CD4-positive, CD25-positive, alpha-beta regulatory T cell (primary cell): ENCODE measurements around the gene MRPL49. TPM values are rescaled to one million over a fixed set of nuclear protein-coding genes. Genes with fewer than 3 reads are reported as not detected.

Experiments used
- ATAC-seq, 2 donors: fragments of 150-1000 bp; cut with Tn5 transposase; one replicate each; pipeline ENCODE4 v1.10.0; 2021; ENCODE audit warnings: low read depth in 2 of 2, moderate number of reproducible peaks in 2 of 2, moderate library complexity in 1 of 2
- DNase-seq, 3 donors: peaks; one replicate each; pipeline versions ENCODE4 v3.0.0 to v3.0.0-alpha.2; 2012 to 2022; ENCODE audit warnings: mixed read lengths in 1 of 3
- H3K27ac ChIP-seq: one replicate; pipeline ENCODE4 v1.7.0; 2013; ENCODE audit warnings: mild to moderate bottlenecking, low read length; ENCODE audit not compliant: insufficient read depth, poor library complexity, severe bottlenecking
- H3K27me3 ChIP-seq: one replicate; pipeline ENCODE4 v1.7.0; 2013; ENCODE audit warnings: low read length; ENCODE audit not compliant: control insufficient read depth, insufficient read depth
- H3K36me3 ChIP-seq: one replicate; pipeline ENCODE4 v1.7.0; 2013; ENCODE audit warnings: mild to moderate bottlenecking, low read length, moderate library complexity; ENCODE audit not compliant: control insufficient read depth, insufficient read depth
- H3K4me1 ChIP-seq: 2 replicates; pipeline ENCODE4 v1.7.0; 2013; ENCODE audit warnings: mild to moderate bottlenecking, low read length; ENCODE audit not compliant: insufficient read depth, control insufficient read depth, poor library complexity, severe bottlenecking
- H3K4me3 ChIP-seq: one replicate; pipeline ENCODE4 v1.7.0; 2013; ENCODE audit warnings: low read depth, mild to moderate bottlenecking, low read length, moderate library complexity
- H3K9me3 ChIP-seq, 2 experiments: 1 replicate in 1 of 2; 2 replicates in 1 of 2; pipeline ENCODE4 v1.7.0; 2013; ENCODE audit warnings: low read length in 2 of 2, mild to moderate bottlenecking in 1 of 2, moderate library complexity in 1 of 2; ENCODE audit not compliant: control insufficient read depth in 2 of 2
- H3K27ac Mint-ChIP-seq, 3 donors: one replicate each; pipeline ENCODE4 v1.8.0; 2020 to 2022; ENCODE audit warnings: mild to moderate bottlenecking in 3 of 3, mixed read lengths in 3 of 3, moderate library complexity in 2 of 3
- H3K27me3 Mint-ChIP-seq: one replicate; pipeline ENCODE4 v1.8.0; 2022; ENCODE audit warnings: mild to moderate bottlenecking, mixed read lengths
- H3K36me3 Mint-ChIP-seq: one replicate; pipeline ENCODE4 v1.8.0; 2020; ENCODE audit warnings: mixed read lengths
- H3K4me1 Mint-ChIP-seq, 4 donors: one replicate each; pipeline ENCODE4 v1.8.0; 2020 to 2022; ENCODE audit warnings: mixed read lengths in 4 of 4, mild to moderate bottlenecking in 1 of 4
- H3K4me3 Mint-ChIP-seq, 4 donors: one replicate each; pipeline ENCODE4 v1.8.0; 2020 to 2022; ENCODE audit warnings: mild to moderate bottlenecking in 4 of 4, mixed read lengths in 4 of 4, moderate library complexity in 3 of 4
- H3K9me3 Mint-ChIP-seq, 7 donors: one replicate each; pipeline ENCODE4 v1.8.0; 2020 to 2022; ENCODE audit warnings: mixed read lengths in 7 of 7, mild to moderate bottlenecking in 3 of 7, moderate library complexity in 2 of 7
- polyA plus RNA-seq, 4 donors: library from polyadenylated mRNA; unstranded; fragments of 300-500 nt; fragmentation: Illumina TruSeq; gene quantifications; one replicate each; pipeline ENCODE4 v1.2.3, GENCODE V29; 2021
- total RNA-seq: library from RNA; stranded (reverse); gene quantifications from one replicate; pipeline ENCODE4 v1.2.3, GENCODE V29; 2022

MRPL49 gene
- total and polyA plus RNA-seq, 5 donors from 2014 or later = 47.7 to 125 (median 106) TPM

DNA sequence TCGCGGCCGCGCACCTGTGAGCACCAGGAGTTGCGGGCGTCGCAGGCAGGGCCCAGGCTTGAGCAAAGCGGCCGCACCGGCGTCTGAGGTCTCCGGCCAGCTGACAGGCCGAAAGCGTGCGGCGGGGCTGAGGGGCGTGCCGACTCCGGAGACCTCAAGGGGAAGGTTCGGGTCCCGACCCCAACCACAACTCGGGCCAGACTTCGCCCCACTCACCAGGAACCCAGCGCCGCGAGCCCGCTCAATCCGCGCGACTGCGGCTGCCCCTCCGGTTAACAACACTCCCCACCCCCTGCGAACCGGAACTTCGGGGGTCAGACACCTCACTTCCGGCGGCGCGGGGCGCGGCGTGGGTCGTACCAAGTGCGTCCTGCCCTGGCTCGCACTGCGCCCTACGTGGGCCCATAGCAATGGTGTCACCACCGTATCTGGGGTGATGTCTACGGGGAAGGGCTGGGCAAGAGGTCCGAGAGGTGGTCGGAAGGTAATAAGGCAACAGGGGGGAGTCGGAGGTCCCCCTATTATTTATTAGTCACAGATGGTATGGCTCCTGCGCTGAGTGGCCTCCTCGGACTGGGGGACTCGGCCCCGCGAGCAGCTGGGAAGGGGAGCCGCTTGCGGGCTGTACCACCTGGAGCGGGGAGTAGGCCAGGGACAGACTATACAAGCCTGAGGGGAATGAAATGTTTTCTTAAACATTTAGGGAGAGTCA is 12.3 kb downstream of the MRPL49 start, which contains the start of gene SYVN1:
SYVN1 (minus strand) TSS at position 280 of the 712 bp plus-strand sequence. CDS start 918 bp downstream, outside the sequence.
- Mint-ChIP-seq H3K4me3 (peak within 1 kb of the TSS; percentile 96 to 100 (median 98)), H3K27me3 (no peaks in the 10 kb centered on the region), H3K27ac (peak within 1 kb of the TSS; percentile 99 to 100 (median 100)), H3K4me1 (peaks cover 7 to 48% (median 23%) of the 10 kb centered on the region in 4 donors), H3K9me3 (peaks cover 0 to 2% (median 0%) of the 10 kb centered on the region in 7 donors), H3K36me3 (peaks cover 8% of the 10 kb centered on the region)
- peak; percentile 77 to 78 for ATAC-seq
- Histone ChIP-seq H3K4me1 (peaks cover 38% of the 10 kb centered on the region), H3K9me3 (no peaks in the 10 kb centered on the region), H3K4me3 (peak within 1 kb of the TSS; percentile 87), H3K36me3 (peaks cover 32% of the 10 kb centered on the region), H3K27me3 (no peaks in the 10 kb centered on the region), H3K27ac (peak within 1 kb of the TSS; percentile 99)
- peak; percentile 87 to 94 (median 94) for DNase-seq

DNA sequence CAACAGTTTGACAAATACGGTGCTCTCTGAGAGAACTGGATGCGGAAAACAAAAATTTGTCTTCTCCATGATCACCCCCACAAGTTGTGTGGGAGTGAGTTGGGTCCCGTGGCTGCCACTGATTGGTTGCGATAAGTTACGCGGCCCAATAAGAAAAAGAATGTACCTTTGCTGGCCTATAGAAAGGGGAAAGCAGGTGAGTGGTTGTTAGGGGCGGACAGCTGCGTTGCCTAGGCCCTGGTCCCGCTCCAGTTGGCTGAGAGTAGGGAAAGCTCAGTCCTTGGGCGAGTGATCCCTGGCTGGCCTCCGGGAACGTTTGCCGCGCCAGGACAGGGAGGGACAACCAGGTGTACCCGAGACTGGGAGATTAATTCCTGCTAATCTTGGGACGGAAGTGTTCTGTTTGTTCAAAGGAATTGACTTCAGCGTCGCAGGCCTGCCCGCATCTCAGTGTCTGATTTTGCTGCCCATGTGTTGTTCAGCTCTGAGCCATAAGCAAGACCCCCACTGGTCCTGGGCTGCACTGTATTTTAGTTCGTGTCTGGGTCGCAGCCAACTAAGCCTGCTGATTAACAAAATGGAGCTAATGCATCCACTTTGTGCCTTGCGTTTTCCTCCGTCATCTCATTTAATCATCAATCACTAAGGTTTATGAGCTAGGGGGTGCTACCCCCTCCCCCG is 13.0 kb downstream of the MRPL49 start:
- Histone ChIP-seq H3K27me3 (no peaks in the 10 kb centered on the region), H3K4me1 (peaks cover 38% of the 10 kb centered on the region), H3K9me3 (no peaks in the 10 kb centered on the region), H3K4me3 (peak overlapping the region; percentile 87), H3K27ac (peak overlapping the region; percentile 99), H3K36me3 (peaks cover 25% of the 10 kb centered on the region)
- H3K27ac Mint-ChIP-seq = peak overlapping the region; percentile 99 to 100 (median 100)
- peak overlapping the region; percentile 96 to 100 (median 98) for H3K4me3 Mint-ChIP-seq
- ATAC-seq (peak; percentile 88 to 90), DNase-seq (peak; percentile 82 to 97 (median 93))
- peaks cover 8% of the 10 kb centered on the region for H3K36me3 Mint-ChIP-seq
- peaks cover 2% of the 10 kb centered on the region for H3K27me3 Mint-ChIP-seq
- peaks cover 0 to 2% (median 0%) of the 10 kb centered on the region in 7 donors for H3K9me3 Mint-ChIP-seq
- H3K4me1 Mint-ChIP-seq = peaks cover 7 to 48% (median 23%) of the 10 kb centered on the region in 4 donors

DNA sequence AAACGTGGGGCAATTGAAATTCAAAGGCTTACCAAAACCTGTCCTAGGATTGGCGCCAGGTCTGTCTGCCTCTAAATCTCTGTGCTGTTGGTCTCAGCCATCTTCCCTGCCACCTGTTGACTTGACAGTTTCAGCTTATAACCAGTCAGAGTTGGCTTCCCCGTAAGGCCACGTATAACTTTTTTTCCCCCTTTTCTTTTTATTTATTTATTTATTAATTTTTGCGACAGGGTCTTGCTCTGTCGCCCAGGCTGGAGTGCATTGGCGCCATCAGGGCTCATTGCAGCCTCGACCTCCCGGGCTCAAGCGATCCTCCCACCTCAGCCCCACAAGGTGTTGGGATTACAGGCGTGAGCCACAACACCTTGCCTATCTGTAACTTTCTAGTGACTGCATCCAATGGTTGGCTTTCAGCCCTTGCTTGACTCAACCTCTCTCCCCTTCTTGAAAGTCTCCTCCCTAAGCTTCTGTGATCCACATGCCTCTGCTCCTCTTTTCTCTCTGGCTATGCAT is 13.6 kb downstream of the MRPL49 start:
- H3K27ac ChIP-seq = peak overlapping the region; percentile 99
- peaks cover 7% of the 10 kb centered on the region for H3K27me3 Mint-ChIP-seq
- peaks cover 0 to 2% (median 0%) of the 10 kb centered on the region in 7 donors for H3K9me3 Mint-ChIP-seq
- ATAC-seq (no peak), DNase-seq (no peak)
- H3K4me3 ChIP-seq = peak overlapping the region; percentile 87
- H3K27me3 ChIP-seq = peaks cover 4% of the 10 kb centered on the region
- peak overlapping the region; percentile 96 to 100 (median 98) for H3K4me3 Mint-ChIP-seq
- peak overlapping the region; percentile 99 to 100 (median 100) for H3K27ac Mint-ChIP-seq
- H3K9me3 ChIP-seq = no peaks in the 10 kb centered on the region
- peaks cover 8% of the 10 kb centered on the region for H3K36me3 Mint-ChIP-seq
- H3K4me1 Mint-ChIP-seq = peaks cover 7 to 48% (median 23%) of the 10 kb centered on the region in 4 donors
- peaks cover 19% of the 10 kb centered on the region for H3K36me3 ChIP-seq
- peaks cover 38% of the 10 kb centered on the region for H3K4me1 ChIP-seq

DNA sequence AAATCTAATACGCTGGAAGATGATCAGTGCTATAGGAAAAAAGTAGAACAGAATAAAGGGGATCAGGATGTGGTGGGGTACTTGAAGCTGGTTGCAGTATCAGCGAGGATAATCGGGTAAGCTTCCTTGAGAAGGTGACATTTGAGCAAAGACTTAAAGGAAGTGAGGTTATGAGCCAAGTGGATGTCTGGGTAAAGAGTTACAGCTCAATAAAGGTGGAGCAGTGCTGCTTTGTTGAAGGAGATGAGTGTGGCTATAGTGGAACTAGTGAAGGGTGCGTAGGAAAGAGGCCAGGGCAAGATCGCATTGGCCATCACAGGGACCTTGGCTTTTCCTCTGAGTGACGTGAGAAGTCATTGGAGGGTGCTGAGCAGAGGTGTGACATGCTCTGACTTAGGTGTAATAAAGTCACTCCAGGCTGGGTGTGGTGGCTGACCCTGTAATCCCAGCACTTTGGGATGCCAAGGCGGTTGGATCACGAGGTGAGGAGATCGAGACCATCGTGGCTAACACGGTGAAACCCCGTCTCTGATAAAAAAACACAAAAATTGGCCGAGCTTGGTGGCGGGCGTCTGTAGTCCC is 14.5 kb downstream of the MRPL49 start:
- Mint-ChIP-seq H3K4me1 (peaks cover 7 to 48% (median 23%) of the 10 kb centered on the region in 4 donors), H3K9me3 (peaks cover 0 to 2% (median 0%) of the 10 kb centered on the region in 7 donors), H3K4me3 (peak overlapping the region; percentile 73 to 96 (median 86)), H3K27me3 (peaks cover 7% of the 10 kb centered on the region), H3K36me3 (no peaks in the 10 kb centered on the region), H3K27ac (peak overlapping the region; percentile 7 to 100 (median 97))
- Histone ChIP-seq H3K27ac (peak overlapping the region; percentile 99), H3K4me1 (peaks cover 37% of the 10 kb centered on the region), H3K4me3 (no peak overlapping the region), H3K9me3 (no peaks in the 10 kb centered on the region), H3K27me3 (peaks cover 8% of the 10 kb centered on the region), H3K36me3 (peaks cover 10% of the 10 kb centered on the region)
- DNase-seq = no peak
- no peak for ATAC-seq

DNA sequence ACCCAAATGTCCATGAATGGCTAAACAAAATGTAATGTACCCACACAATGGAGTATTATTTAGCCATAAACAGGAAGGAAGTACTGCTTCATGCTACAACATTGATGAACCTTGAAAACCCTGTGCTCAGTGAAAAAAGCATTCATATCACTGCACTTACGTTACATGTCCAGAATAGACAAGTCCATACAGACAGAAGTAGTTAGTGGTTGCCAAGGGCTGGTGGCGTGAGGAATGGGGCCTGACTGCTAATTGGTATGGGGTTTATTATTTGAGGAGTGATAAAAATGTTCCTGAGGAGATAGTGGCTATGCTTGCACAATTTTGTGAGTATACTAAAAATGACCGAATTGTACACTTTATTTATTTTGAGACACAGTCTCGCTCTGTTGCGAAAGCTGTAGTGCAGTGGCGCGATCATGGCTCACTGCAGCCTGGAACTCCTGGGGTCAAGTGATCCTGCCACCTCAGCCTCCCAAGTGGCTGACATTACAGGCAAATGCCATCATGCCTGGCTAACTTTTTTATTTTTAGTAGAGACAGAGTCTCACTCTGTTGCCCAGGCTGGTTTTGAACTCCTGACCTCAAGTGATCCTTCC is 19.9 kb downstream of the MRPL49 start:
- peaks cover 8% of the 10 kb centered on the region for H3K27me3 ChIP-seq
- H3K36me3 Mint-ChIP-seq = no peaks in the 10 kb centered on the region
- H3K36me3 ChIP-seq = no peaks in the 10 kb centered on the region
- H3K27ac ChIP-seq = no peak overlapping the region
- H3K27me3 Mint-ChIP-seq = peaks cover 26% of the 10 kb centered on the region
- H3K9me3 ChIP-seq = no peaks in the 10 kb centered on the region
- peaks cover 0 to 2% (median 0%) of the 10 kb centered on the region in 7 donors for H3K9me3 Mint-ChIP-seq
- no peak overlapping the region for H3K4me3 ChIP-seq
- DNase-seq (no peak), ATAC-seq (no peak)
- no peaks in the 10 kb centered on the region for H3K4me1 ChIP-seq
- no peak overlapping the region for H3K27ac Mint-ChIP-seq
- H3K4me1 Mint-ChIP-seq = peaks cover 0 to 3% (median 2%) of the 10 kb centered on the region in 4 donors
- H3K4me3 Mint-ChIP-seq = no peak overlapping the region

DNA sequence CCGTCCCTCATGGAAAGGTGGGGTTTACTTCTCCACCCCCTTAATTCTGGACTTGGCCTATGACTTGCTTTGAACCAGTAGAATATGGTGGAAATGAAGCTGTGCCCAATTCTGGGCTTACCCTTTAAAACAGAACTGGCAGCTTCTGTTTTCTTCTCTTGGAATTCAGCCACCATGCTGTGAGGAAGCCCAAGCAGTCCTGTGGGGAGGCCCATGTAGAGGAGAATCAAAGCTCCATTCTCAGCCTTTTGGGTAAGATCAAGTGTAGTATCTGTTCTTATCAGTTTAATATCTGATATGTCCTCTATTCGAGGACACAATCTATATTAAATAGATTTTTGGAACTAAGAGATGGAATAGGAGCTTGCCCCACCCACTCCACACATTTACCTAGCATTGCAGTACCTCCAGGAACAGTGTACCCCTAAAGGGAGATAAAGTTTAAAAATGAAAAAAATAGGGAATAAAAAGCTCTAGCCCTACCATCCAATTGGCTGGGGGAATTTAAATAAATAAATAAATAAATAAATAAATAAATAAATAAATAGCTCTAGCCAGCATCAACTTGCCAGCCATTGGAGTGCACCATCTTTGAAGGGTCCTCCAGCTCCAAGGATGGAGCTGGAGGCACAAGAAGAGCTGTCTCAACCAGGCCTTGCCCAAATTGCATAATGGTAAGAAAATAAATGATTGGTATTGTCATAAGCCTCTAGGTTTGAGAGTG is 25.4 kb downstream of the MRPL49 start:
- H3K9me3 Mint-ChIP-seq = peaks cover 0 to 2% (median 0%) of the 10 kb centered on the region in 7 donors
- no peaks in the 10 kb centered on the region for H3K4me1 Mint-ChIP-seq
- H3K4me3 Mint-ChIP-seq = no peak overlapping the region
- no peak overlapping the region for H3K27ac Mint-ChIP-seq
- DNase-seq = no peak
- peaks cover 31% of the 10 kb centered on the region for H3K27me3 Mint-ChIP-seq
- Histone ChIP-seq H3K9me3 (no peaks in the 10 kb centered on the region), H3K4me1 (no peaks in the 10 kb centered on the region), H3K36me3 (no peaks in the 10 kb centered on the region), H3K27ac (no peak overlapping the region), H3K27me3 (no peaks in the 10 kb centered on the region), H3K4me3 (no peak overlapping the region)
- no peak for ATAC-seq
- H3K36me3 Mint-ChIP-seq = no peaks in the 10 kb centered on the region

DNA sequence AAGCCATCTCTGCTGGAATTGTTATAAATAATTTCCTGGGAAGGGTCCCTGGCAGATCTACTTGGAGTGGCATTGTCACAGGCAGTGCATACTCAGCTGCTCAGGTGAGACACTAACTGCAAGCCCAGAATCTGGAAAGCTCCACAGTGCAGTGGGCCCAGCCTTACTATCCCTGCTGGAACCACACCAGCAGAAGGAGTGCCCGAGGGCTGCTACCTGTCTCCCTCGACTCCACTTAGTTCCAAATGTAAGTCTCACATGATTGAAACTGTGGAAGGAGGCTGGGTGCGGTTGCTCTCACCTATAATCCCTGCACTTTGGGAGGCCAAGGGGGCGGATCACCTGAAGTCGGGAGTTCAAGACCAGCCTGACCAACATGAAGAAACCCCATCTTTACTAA is 26.5 kb downstream of the MRPL49 start:
- H3K4me3 Mint-ChIP-seq = no peak overlapping the region
- H3K4me3 ChIP-seq = no peak overlapping the region
- H3K27me3 ChIP-seq = no peaks in the 10 kb centered on the region
- DNase-seq = no peak
- H3K36me3 Mint-ChIP-seq = no peaks in the 10 kb centered on the region
- no peak overlapping the region for H3K27ac ChIP-seq
- H3K4me1 Mint-ChIP-seq = no peaks in the 10 kb centered on the region
- no peak overlapping the region for H3K27ac Mint-ChIP-seq
- no peaks in the 10 kb centered on the region for H3K9me3 ChIP-seq
- H3K9me3 Mint-ChIP-seq = peaks cover 0 to 2% (median 0%) of the 10 kb centered on the region in 7 donors
- H3K36me3 ChIP-seq = no peaks in the 10 kb centered on the region
- ATAC-seq = no peak
- H3K4me1 ChIP-seq = no peaks in the 10 kb centered on the region
- peaks cover 38% of the 10 kb centered on the region for H3K27me3 Mint-ChIP-seq
